ENCODE measurements around the gene MAGEC3.
"Not testable (repeated sequence)": the region's sequence is repeated elsewhere in the genome, so short reads cannot be mapped to it uniquely, and the experiment has no call there.

DNA sequence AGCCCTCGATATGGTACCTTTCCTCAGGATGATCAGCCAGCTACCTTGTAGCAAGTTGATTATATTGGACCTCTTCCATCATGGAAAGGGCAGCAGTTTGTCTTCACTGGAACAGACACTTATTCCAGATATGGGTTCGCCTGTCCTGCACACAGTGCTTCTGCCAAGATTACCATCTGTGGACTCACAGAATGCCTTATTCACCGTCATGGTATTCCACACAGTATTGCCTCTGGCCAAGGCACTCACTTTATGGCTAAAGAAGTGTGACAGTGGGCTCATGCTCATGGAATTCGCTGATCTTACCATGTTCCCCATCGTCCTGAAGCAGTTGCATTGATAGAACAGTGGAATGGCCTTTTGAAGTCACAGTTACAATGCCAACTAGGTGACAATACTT, 50.7 kb downstream of the MAGEC3 start:
- not testable (repeated sequence) for TF ChIP-seq POLR2A, CTCF (IDR thresholded peaks at IDR 0.05)

Data from testis (tissue), 2 donors.